B cell (primary cell): Measurements from ENCODE around the gene NKAIN2. TPM values are rescaled to one million over a fixed set of nuclear protein-coding genes. Genes with fewer than 3 reads are reported as not detected.

Experiments
- ATAC-seq: fragments of 200-7000 bp; cut with Tn5 transposase; one replicate; pipeline ENCODE4 v1.10.0; 2021; ENCODE audit warnings: low read depth, mild to moderate bottlenecking, moderate number of reproducible peaks, moderate library complexity
- CTCF ChIA-PET: fragments of 350-600 bp; sonication (Branson Sonifier 250); formaldehyde crosslinking; loops from one replicate; lab custom pipeline; 2021; ENCODE audit warnings: antibody characterized with exemption, inconsistent platforms; lab: Charles Lee
- POLR2A ChIA-PET: fragments of 350-600 bp; sonication (Branson Sonifier 250); formaldehyde crosslinking; loops from one replicate; lab custom pipeline; 2021; ENCODE audit warnings: antibody characterized with exemption; lab: Charles Lee
- DNase-seq: peaks from one replicate; pipeline ENCODE4 v3.0.0; 2013
- H2AFZ ChIP-seq: 2 replicates; pipeline ENCODE4 v1.6.1; 2012; ENCODE audit warnings: mild to moderate bottlenecking, low read depth, low read length; ENCODE audit not compliant: insufficient read depth, poor library complexity, severe bottlenecking
- H3K27ac ChIP-seq, 2 donors: 1 replicate in 1 of 2; 2 replicates in 1 of 2; pipeline ENCODE4 v1.5.1; 2012 to 2013; ENCODE audit warnings: low read length in 2 of 2, mild to moderate bottlenecking in 2 of 2, moderate library complexity in 1 of 2
- H3K27me3 ChIP-seq, 4 experiments: fragments of 200-600 bp in 1 of 4; sonication (generic) in 1 of 4; replicated peaks in 1 of 4; 1 replicate in 2 of 4; 2 replicates in 2 of 4; pipeline versions ENCODE4 v1.6.1 to v1.7.0; 2013 to 2016; ENCODE audit warnings: low read length in 3 of 4, mild to moderate bottlenecking in 2 of 4, mixed read lengths in 1 of 4, moderate library complexity in 1 of 4; ENCODE audit not compliant: insufficient read depth in 4 of 4, control insufficient read depth in 3 of 4; ENCODE audit errors: control extremely low read depth in 1 of 4
- H3K36me3 ChIP-seq, 2 experiments: replicated peaks in 1 of 2; 1 replicate in 1 of 2; 2 replicates in 1 of 2; pipeline versions ENCODE4 v1.6.1 to v1.7.1; 2013; ENCODE audit warnings: low read length in 1 of 2; ENCODE audit not compliant: insufficient read depth in 2 of 2, control insufficient read depth in 1 of 2; ENCODE audit errors: control extremely low read depth in 1 of 2, extremely low read depth in 1 of 2
- H3K4me1 ChIP-seq, 2 donors: fragments of 200-600 bp in 1 of 2; sonication (generic) in 1 of 2; 1 replicate in 1 of 2; 2 replicates in 1 of 2; pipeline versions ENCODE4 v1.5.1 to v1.6.1; 2013 to 2017; ENCODE audit warnings: low read length in 2 of 2; ENCODE audit not compliant: control insufficient read depth in 2 of 2, insufficient read depth in 2 of 2
- H3K4me2 ChIP-seq: replicated peaks from 2 replicates; pipeline ENCODE3; 2012; ENCODE audit warnings: mild to moderate bottlenecking, low read depth, low read length; ENCODE audit not compliant: poor library complexity, severe bottlenecking
- H3K4me3 ChIP-seq, 5 experiments: fragments of 200-600 bp in 1 of 5; sonication (generic) in 1 of 5; 1 replicate in 3 of 5; 2 replicates in 2 of 5; pipeline versions ENCODE4 v1.5.1 to v1.7.0; 2011 to 2016; ENCODE audit warnings: low read length in 4 of 5, mild to moderate bottlenecking in 4 of 5, low read depth in 2 of 5, control low read depth in 1 of 5, moderate library complexity in 1 of 5; ENCODE audit not compliant: insufficient read depth in 1 of 5; ENCODE audit errors: control extremely low read depth in 1 of 5, extremely low read depth in 1 of 5
- H3K79me2 ChIP-seq: fragments of 200-600 bp; sonication (generic); one replicate; pipeline ENCODE4 v1.6.0; 2016; ENCODE audit warnings: low read length; ENCODE audit not compliant: control insufficient read depth, insufficient read depth
- H3K9ac ChIP-seq: fragments of 200-600 bp; sonication (generic); 2 replicates; pipeline ENCODE4 v1.6.1; 2017; ENCODE audit warnings: mild to moderate bottlenecking, low read length, moderate library complexity
- H3K9me3 ChIP-seq, 3 donors: one replicate each; pipeline versions ENCODE4 v1.6.1 to v1.7.1; 2013; ENCODE audit warnings: low read length in 2 of 3; ENCODE audit not compliant: control insufficient read depth in 2 of 3, insufficient read depth in 1 of 3; ENCODE audit errors: control extremely low read depth in 1 of 3
- H4K20me1 ChIP-seq: 2 replicates; pipeline ENCODE4 v1.6.0; 2012; ENCODE audit warnings: mild to moderate bottlenecking, low read length; ENCODE audit not compliant: insufficient read depth, control insufficient read depth, poor library complexity, severe bottlenecking
- H3K27ac Mint-ChIP-seq: one replicate; pipeline ENCODE4 v1.8.0; 2021; ENCODE audit warnings: mixed read lengths
- H3K27me3 Mint-ChIP-seq: one replicate; pipeline ENCODE4 v1.8.0; 2021; ENCODE audit warnings: mixed read lengths
- H3K4me1 Mint-ChIP-seq: one replicate; pipeline ENCODE4 v1.8.0; 2021; ENCODE audit warnings: mixed read lengths
- H3K4me3 Mint-ChIP-seq: one replicate; pipeline ENCODE4 v1.8.0; 2021; ENCODE audit warnings: mixed read lengths
- H3K9me3 Mint-ChIP-seq: one replicate; pipeline ENCODE4 v1.8.0; 2022; ENCODE audit warnings: mixed read lengths; ENCODE audit not compliant: insufficient read depth
- EZH2 ChIP-seq: IDR thresholded peaks from 2 replicates; pipeline ENCODE4 v1.6.1; 2012; ENCODE audit warnings: borderline replicate concordance, low read depth, mild to moderate bottlenecking, moderate library complexity, low read length; ENCODE audit not compliant: insufficient read depth, poor library complexity, severe bottlenecking
- WGBS: methylation state at CpG from one replicate; pipeline ENCODE4 v1.1.5; 2013; ENCODE audit warnings: missing lambda C conversion rate; ENCODE audit not compliant: insufficient coverage; 5-methylcytosine and 5-hydroxymethylcytosine counted together
- intact Hi-C: fragments of 100-400 bp; cut with micrococcal nuclease; formaldehyde crosslinking; loops from one replicate; pipeline ENCODE4 v1.10.0; 2022
- polyA plus RNA-seq: library from polyadenylated mRNA; depleted of rRNA; stranded (reverse); fragments of >200 nt; gene quantifications from 2 replicates; pipeline ENCODE4 v1.2.3, GENCODE V29; 2012
- total RNA-seq, 2 donors: library from RNA; stranded (reverse); fragments of 120-200 nt in 1 of 2; gene quantifications; 1 replicate in 1 of 2; 2 replicates in 1 of 2; pipeline versions ENCODE4 v1.2.3 to v1.2.4, GENCODE V29; 2013 to 2022
- TF ChIP-seq, protein P1 (sequence below): fragments of 200-600 bp; IDR thresholded peaks from one replicate; pipeline ENCODE4 v1.8.0; 2022; ENCODE audit warnings: antibody characterized with exemption, mild to moderate bottlenecking

NKAIN2 gene
- total and polyA plus RNA-seq, 2 donors (not counting 1 experiment from before 2014, with no cell fraction given), result not detected

DNA sequence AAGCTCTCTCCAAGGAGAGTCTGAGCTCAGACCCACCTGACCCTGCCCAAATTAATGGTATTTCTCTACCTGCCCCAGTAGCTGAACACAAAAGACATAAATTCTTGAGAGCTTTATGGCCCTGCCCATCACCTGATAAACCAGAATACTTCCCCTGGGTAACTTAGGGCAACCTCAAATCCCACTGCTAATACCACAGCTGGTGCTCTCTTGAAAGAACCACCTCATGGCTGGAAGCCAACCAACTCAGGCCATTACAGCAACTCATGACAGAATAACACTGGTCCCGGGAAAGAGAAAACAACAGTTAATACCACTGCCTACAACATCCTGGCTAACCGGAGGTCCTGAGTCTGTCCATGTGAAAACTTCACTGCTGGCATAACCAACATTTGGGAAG is 328.6 kb downstream of the NKAIN2 start:
- Histone ChIP-seq H4K20me1 (no peaks in the 10 kb centered on the region), H3K27ac (no peak overlapping the region), H3K27me3 (no peaks in the 10 kb centered on the region), H3K4me1 (no peaks in the 10 kb centered on the region), H3K4me3 (no peak overlapping the region), H3K79me2 (no peaks in the 10 kb centered on the region), H3K4me2 (no peak overlapping the region), H3K9ac (no peak overlapping the region), H2AFZ (no peak overlapping the region), H3K9me3 (peaks cover 0 to 5% (median 0%) of the 10 kb centered on the region in 3 donors), H3K36me3 (no peaks in the 10 kb centered on the region)
- intact Hi-C loops, result no loop called here
- Mint-ChIP-seq H3K27ac (no peak overlapping the region), H3K9me3 (peaks cover 9% of the 10 kb centered on the region), H3K27me3 (no peaks in the 10 kb centered on the region), H3K4me3 (no peak overlapping the region), H3K4me1 (no peaks in the 10 kb centered on the region)
- 29% methylated on average over 2 of the region's 2 CpGs for WGBS
- ATAC-seq (no peak), DNase-seq (no peak)
- TF ChIP-seq, protein P1, sequence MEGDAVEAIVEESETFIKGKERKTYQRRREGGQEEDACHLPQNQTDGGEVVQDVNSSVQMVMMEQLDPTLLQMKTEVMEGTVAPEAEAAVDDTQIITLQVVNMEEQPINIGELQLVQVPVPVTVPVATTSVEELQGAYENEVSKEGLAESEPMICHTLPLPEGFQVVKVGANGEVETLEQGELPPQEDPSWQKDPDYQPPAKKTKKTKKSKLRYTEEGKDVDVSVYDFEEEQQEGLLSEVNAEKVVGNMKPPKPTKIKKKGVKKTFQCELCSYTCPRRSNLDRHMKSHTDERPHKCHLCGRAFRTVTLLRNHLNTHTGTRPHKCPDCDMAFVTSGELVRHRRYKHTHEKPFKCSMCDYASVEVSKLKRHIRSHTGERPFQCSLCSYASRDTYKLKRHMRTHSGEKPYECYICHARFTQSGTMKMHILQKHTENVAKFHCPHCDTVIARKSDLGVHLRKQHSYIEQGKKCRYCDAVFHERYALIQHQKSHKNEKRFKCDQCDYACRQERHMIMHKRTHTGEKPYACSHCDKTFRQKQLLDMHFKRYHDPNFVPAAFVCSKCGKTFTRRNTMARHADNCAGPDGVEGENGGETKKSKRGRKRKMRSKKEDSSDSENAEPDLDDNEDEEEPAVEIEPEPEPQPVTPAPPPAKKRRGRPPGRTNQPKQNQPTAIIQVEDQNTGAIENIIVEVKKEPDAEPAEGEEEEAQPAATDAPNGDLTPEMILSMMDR, result no peak
- POLR2A ChIA-PET, result no interaction called here
- CTCF ChIA-PET, result no interaction called here

DNA sequence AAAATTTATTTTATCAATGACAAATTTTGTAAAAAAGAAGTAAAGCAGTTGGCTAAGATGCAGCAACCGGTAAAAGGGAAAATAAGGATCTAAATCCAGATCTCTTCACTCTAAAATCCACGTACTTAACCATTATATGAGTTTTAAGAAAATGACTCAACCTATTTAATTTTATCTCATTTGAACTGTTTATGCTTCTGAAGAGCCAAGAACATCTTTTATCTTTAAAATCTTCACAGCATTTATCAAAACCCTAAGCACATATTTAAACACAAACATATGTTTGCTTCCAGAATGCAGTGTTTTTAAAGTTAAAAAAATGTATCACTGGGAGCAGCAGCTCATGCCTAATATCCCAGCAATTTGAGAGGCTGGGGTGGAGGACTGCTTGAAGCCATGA is 339.2 kb downstream of the NKAIN2 start:
- Histone ChIP-seq H3K36me3 (no peaks in the 10 kb centered on the region), H2AFZ (no peak overlapping the region), H3K4me2 (no peak overlapping the region), H3K27me3 (no peaks in the 10 kb centered on the region), H3K79me2 (no peaks in the 10 kb centered on the region), H3K9me3 (no peaks in the 10 kb centered on the region), H3K27ac (no peak overlapping the region), H3K4me3 (no peak overlapping the region), H3K4me1 (no peaks in the 10 kb centered on the region), H3K9ac (no peak overlapping the region), H4K20me1 (no peaks in the 10 kb centered on the region)
- Mint-ChIP-seq H3K27me3 (no peaks in the 10 kb centered on the region), H3K9me3 (peaks cover 5% of the 10 kb centered on the region), H3K4me1 (no peaks in the 10 kb centered on the region), H3K4me3 (no peak overlapping the region), H3K27ac (no peak overlapping the region)
- intact Hi-C loops, result no loop called here
- ChIA-PET POLR2A (no interaction called here), CTCF (no interaction called here)
- WGBS, result no CpG with 5 or more reads among the region's 2 CpGs
- TF ChIP-seq, protein P1, result no peak
- TF ChIP-seq EZH2, result no peak
- DNase-seq, result no peak
- ATAC-seq, result no peak
